Adrenal gland (tissue), 12 donors: Measurements from ENCODE around the gene TOX3. TPM values are rescaled to one million over a fixed set of nuclear protein-coding genes. Genes with fewer than 3 reads are reported as not detected.

Experiments
- DNase-seq, 7 donors: peaks; one replicate each; pipeline ENCODE4 v3.0.0-alpha.2; 2019 to 2020
- H3K27ac ChIP-seq, 5 donors: fragments of 200-600 bp; sonication (generic) in 4 of 5; 1 replicate in 3 of 5; 2 replicates in 2 of 5; pipeline versions ENCODE4 v1.5.1 to v1.8.0; 2016 to 2020; ENCODE audit warnings: mild to moderate bottlenecking in 1 of 5
- H3K27me3 ChIP-seq: fragments of 200-600 bp; 2 replicates; pipeline ENCODE4 v1.8.0; 2021
- H3K36me3 ChIP-seq, 2 donors: fragments of 200-600 bp; replicated peaks in 1 of 2; 1 replicate in 1 of 2; 2 replicates in 1 of 2; pipeline versions ENCODE4 v1.5.1 to v1.8.0; 2018 to 2022
- H3K4me1 ChIP-seq, 2 donors: fragments of 200-600 bp; replicated peaks in 1 of 2; 1 replicate in 1 of 2; 2 replicates in 1 of 2; pipeline versions ENCODE4 v1.5.1 to v1.8.0; 2018 to 2021
- H3K4me3 ChIP-seq, 4 donors: fragments of 200-600 bp; sonication (generic) in 3 of 4; one replicate each; pipeline ENCODE4 v1.5.1; 2016 to 2018
- H3K9me3 ChIP-seq, 3 donors: fragments of 200-600 bp; sonication (generic) in 1 of 3; replicated peaks in 1 of 3; 1 replicate in 2 of 3; 2 replicates in 1 of 3; pipeline versions ENCODE4 v1.5.1 to v1.8.0; 2016 to 2021
- CTCF ChIP-seq, 6 experiments: fragments of 450-650 bp in 4 of 6; fragments of 200-600 bp in 2 of 6; sonication (generic) in 1 of 6; IDR thresholded peaks; 1 replicate in 5 of 6; 2 replicates in 1 of 6; pipeline versions ENCODE4 v1.5.1 to v1.8.0; 2016 to 2021; ENCODE audit warnings: antibody characterized with exemption in 6 of 6, mild to moderate bottlenecking in 2 of 6, moderate library complexity in 1 of 6
- POLR2A ChIP-seq, 2 donors: fragments of 450-650 bp; IDR thresholded peaks; one replicate each; pipeline ENCODE4 v1.6.1; 2017; ENCODE audit warnings: antibody characterized with exemption in 2 of 2, mild to moderate bottlenecking in 2 of 2, moderate library complexity in 1 of 2
- WGBS, 4 donors: extraction: QIAGEN DNeasy Blood & Tissue Kit in 2 of 4; methylation state at CpG; one replicate each; pipeline versions ENCODE4 v1.1.5 to v1.1.7; 2013 to 2017; 5-methylcytosine and 5-hydroxymethylcytosine counted together
- intact Hi-C, 2 donors: fragments of 100-400 bp; cut with DNase I; formaldehyde crosslinking; loops; one replicate each; pipeline versions ENCODE4 v1.14.1 to v1.15.0; 2022 to 2023
- polyA plus RNA-seq, 3 donors: library from polyadenylated mRNA; stranded (reverse); fragments of 200-250 nt in 2 of 3; fragments of 350-450 nt in 1 of 3; fragmentation: Illumina TruSeq in 1 of 3; extraction: RNeasy Lipid Tissue Mini Kit (QIAGEN cat#74804) in 1 of 3; gene quantifications; one replicate each; pipeline ENCODE4 v1.2.3, GENCODE V29; 2013 to 2014
- total RNA-seq, 9 donors: library from RNA; depleted of rRNA in 4 of 9; stranded (reverse); fragments of >200 nt in 4 of 9; fragments of 120-200 nt in 1 of 9; fragmentation: NEBNext Ultra II Directional in 1 of 9; extraction: Animal tissue kit (Norgen Biotek cat#: 25700) in 1 of 9; gene quantifications; one replicate each; pipeline versions ENCODE4 v1.1.0 to v1.2.4, GENCODE V29; 2013 to 2023
- donor health status: healthy with polysubstance abuse.
- donor health status: Bipolar disorder and iron deficiency.
- donor health status: DM: yes; HTN: yes; CAD: no.
- donor health status: DM: no; HTN: no; CAD: no.
- donor health status: DM: no; HTN: no; CAD: no.
- donor health status: DM: yes; HTN: yes; CAD: no.

TOX3 gene
- total and polyA plus RNA-seq, 12 donors, result 0.06 to 4.2 (median 1.2) TPM; not detected in 2

GRCh38 chr16:52578829-52579498, 32.0 kb upstream of the TOX3 start:
- Histone ChIP-seq H3K36me3 (no peaks in the 10 kb centered on the region), H3K27ac (no peak overlapping the region), H3K4me3 (no peak overlapping the region), H3K9me3 (no peaks in the 10 kb centered on the region), H3K27me3 (no peaks in the 10 kb centered on the region), H3K4me1 (no peaks in the 10 kb centered on the region)
- intact Hi-C loops, result no loop called here
- TF ChIP-seq POLR2A (IDR thresholded peaks at IDR 0.05) (no peak), CTCF (IDR thresholded peaks at IDR 0.05) (no peak)
- WGBS, 4 donors, result 61 to 80% (median 71%) methylated on average over 4 of the region's 4 CpGs
- DNase-seq, result no peak

DNA sequence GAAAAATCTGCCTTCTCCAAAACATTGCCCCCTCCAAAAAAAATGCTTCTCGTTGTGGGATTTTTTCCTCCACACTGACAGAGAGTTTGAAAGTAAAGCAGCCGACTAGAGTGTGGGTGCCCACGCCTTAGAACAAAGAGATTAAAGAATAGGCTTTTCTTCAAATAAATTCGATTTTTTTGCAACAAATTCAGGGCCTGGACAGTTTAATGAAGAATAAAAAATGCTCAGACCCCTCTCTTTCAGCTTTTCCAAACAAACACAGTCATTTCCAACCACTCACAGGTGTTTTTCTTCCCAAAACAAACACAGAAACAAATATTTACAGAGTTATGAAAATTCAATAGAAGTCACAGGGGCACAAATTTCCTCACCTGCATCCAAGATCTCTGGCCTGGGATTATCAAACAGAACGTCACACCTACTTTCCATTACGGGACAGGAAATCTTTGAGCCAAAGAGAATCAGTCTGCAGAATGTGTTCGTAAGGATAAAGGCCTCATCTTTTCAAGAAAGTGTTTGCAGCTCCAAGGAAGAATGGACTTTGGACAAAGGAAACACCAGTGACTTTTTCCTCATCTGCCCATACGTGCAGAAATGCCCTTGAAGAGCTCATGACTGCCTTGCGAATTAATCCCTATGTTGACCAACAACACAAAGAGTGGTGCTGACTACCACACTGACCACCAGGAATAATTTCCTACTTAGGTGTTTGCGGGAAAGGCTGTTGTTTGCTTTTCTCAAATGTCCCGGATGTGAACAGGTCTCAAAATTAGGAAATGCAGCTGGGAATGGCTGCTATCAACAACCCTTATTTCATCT, 31.3 kb upstream of the TOX3 start:
- no peak for DNase-seq
- 58 to 63% (median 60%) methylated on average over 11 of the region's 11 CpGs for WGBS, 4 donors
- H3K27me3 ChIP-seq, result no peaks in the 10 kb centered on the region
- no peaks in the 10 kb centered on the region for H3K36me3 ChIP-seq
- no peak overlapping the region for H3K4me3 ChIP-seq
- no peak overlapping the region for H3K27ac ChIP-seq
- no peaks in the 10 kb centered on the region for H3K4me1 ChIP-seq
- intact Hi-C loops, result no loop called here
- H3K9me3 ChIP-seq, result no peaks in the 10 kb centered on the region
- TF ChIP-seq CTCF (IDR thresholded peaks at IDR 0.05), result no peak
- no peak for TF ChIP-seq POLR2A (IDR thresholded peaks at IDR 0.05)

GRCh38 chr16:52577130-52577706, 30.3 kb upstream of the TOX3 start:
- Histone ChIP-seq H3K36me3 (no peaks in the 10 kb centered on the region), H3K4me3 (no peak overlapping the region), H3K27me3 (no peaks in the 10 kb centered on the region), H3K9me3 (no peaks in the 10 kb centered on the region), H3K4me1 (no peaks in the 10 kb centered on the region), H3K27ac (no peak overlapping the region)
- intact Hi-C loops, result no loop called here
- 59 to 70% (median 63%) methylated on average over 9 of the region's 9 CpGs for WGBS, 4 donors
- no peak for TF ChIP-seq CTCF (IDR thresholded peaks at IDR 0.05)
- TF ChIP-seq POLR2A (IDR thresholded peaks at IDR 0.05), result no peak
- no peak for DNase-seq
